ENCODE results near the gene GNAS-AS1.
"Not testable (repeated sequence)": the region's sequence is repeated elsewhere in the genome, so short reads cannot be mapped to it uniquely, and the experiment has no call there.

Gene GNAS-AS1

GRCh38 chr20:58835231-58835630 lies 15.5 kb downstream of the GNAS-AS1 start:
- no peak for DNase-seq (ENCODE audit: low spot score)

GRCh38 chr20:58833921-58834320 lies 16.8 kb downstream of the GNAS-AS1 start:
- DNase-seq (ENCODE audit: low spot score): no peak

- no peak for DNase-seq (ENCODE audit: low spot score)
Observed at GRCh38 chr20:58832457-58832856, 18.2 kb downstream of the GNAS-AS1 start.

- peak; percentile 54 for DNase-seq (ENCODE audit: low spot score)
Observed at GRCh38 chr20:58829531-58829941, 21.2 kb downstream of the GNAS-AS1 start.

DNA sequence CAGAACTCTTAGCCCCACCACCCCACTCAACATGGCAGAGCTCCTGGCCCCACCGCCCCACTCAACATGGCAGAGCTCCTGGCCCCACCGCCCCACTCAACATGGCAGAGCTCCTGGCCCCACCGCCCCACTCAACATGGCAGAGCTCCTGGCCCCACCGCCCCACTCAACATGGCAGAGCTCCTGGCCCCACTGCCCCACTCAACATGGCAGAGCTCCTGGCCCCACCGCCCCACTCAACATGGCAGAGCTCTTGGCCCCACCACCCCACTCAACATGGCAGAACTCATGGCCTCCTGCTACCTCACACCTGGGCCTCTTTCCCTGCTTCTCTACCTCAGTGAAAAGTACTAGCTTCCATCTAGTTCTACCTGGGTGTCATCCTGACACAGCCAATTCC lies 21.9 kb downstream of the GNAS-AS1 start:
- DNase-seq (ENCODE audit: low spot score): not testable (repeated sequence)

GRCh38 chr20:58828136-58828535 lies 22.6 kb downstream of the GNAS-AS1 start:
- DNase-seq (ENCODE audit: low spot score): no peak

- no peak for DNase-seq (ENCODE audit: low spot score)
Observed at GRCh38 chr20:58826271-58826670, 24.4 kb downstream of the GNAS-AS1 start.

- DNase-seq (ENCODE audit: low spot score): no peak
Observed at GRCh38 chr20:58825450-58825849, 25.3 kb downstream of the GNAS-AS1 start.

DNA sequence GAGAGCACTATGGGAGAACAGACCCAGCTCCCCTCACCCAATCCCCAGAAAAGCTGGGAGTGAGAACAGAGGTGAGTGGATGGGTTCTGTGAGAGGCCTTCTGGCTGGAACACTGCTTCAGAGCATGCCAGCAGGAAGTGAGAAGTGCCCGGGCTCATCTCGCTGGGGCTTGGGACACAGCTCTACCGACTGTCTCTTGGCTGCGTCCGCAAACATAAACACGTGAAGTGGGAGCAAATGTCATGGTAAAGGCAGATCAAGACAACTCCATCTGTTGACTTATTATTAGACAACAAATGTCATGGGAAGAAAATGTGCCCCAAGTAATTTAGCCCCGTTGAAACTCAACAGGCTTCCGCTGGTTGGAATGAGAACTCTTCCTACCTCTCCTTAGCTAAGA lies 25.9 kb downstream of the GNAS-AS1 start:
- DNase-seq (ENCODE audit: low spot score): no peak

GRCh38 chr20:58822748-58823730 lies 27.7 kb downstream of the GNAS-AS1 start:
- no peak for DNase-seq (ENCODE audit: low spot score)

DNA sequence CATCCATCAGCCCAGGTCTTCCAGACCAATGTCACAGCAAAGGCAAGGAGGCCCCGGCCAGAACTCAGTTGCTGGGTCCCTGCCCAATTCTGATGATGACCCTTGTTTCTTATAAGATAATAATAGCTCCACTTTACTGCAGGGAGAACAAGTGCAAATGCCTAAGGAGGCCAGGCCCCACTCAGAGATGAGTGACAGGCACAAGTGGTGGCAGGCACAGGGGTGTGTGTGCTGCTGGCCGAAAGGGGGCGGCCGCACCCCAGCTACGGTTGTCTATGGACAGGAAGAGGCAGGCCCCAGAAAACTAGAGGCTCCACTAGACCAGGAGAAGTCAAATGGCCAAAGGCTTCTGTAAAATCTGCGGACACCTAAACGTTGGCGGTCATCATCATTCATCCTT lies 28.6 kb downstream of the GNAS-AS1 start:
- DNase-seq (ENCODE audit: low spot score): no peak

- DNase-seq (ENCODE audit: low spot score): not testable (repeated sequence)
Observed at GRCh38 chr20:58820515-58820914, 30.2 kb downstream of the GNAS-AS1 start.

DNA sequence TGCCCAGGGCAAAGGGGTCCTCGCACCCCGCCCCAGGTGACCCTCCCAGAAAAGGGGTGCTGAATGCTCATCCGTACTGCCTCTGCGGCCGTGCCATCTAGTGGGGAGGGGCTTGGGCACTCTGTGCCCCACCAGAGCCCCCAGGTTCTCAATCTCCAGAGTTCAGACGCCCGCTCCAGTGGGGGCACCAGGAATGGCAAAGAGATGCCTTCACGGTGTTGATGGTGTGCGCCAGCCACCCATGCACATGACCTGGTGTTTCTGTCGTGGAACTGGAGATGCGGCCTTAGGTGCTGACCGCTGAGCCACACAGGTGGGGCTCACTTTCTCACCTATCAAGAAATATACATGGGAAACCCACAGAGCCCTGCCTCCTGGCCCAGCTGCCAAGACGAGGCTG lies 30.8 kb downstream of the GNAS-AS1 start:
- no peak for DNase-seq (ENCODE audit: low spot score)

DNA sequence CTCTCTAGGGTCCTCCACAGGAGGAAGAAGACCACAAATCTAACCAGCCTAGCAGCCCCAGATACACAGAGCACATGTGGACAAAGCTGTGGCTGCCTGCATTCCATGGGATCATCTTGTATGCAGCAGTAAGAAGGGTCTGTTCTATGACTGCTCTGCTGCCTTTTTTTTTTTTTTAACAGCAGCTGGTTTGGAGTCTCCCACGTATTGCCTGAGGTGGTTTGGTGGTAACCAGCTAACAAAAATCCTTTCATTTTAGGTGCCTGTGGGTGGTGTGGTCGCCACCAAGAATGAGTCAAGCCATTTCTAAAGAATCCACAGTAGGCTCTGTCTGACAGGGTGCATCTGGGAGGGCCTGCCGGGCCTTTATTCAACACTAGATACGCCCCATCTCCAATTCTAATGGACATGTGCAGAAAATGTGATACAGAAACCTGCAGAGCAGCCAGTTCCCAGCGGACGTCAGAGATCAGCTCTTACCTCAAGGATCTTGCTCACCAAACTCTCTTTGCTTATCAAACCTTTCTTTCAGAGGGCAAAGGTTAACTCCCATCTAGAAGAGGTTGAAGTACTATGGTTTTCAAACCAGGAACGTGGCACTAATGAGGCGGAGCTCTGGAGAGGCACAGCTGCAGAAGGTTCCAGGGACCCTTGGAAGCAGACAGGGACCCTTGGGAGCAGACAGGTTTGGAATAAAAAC lies 32.0 kb downstream of the GNAS-AS1 start:
- no peak for DNase-seq (ENCODE audit: low spot score)

GRCh38 chr20:58817748-58818147 lies 33.0 kb downstream of the GNAS-AS1 start:
- DNase-seq (ENCODE audit: low spot score): no peak

DNA sequence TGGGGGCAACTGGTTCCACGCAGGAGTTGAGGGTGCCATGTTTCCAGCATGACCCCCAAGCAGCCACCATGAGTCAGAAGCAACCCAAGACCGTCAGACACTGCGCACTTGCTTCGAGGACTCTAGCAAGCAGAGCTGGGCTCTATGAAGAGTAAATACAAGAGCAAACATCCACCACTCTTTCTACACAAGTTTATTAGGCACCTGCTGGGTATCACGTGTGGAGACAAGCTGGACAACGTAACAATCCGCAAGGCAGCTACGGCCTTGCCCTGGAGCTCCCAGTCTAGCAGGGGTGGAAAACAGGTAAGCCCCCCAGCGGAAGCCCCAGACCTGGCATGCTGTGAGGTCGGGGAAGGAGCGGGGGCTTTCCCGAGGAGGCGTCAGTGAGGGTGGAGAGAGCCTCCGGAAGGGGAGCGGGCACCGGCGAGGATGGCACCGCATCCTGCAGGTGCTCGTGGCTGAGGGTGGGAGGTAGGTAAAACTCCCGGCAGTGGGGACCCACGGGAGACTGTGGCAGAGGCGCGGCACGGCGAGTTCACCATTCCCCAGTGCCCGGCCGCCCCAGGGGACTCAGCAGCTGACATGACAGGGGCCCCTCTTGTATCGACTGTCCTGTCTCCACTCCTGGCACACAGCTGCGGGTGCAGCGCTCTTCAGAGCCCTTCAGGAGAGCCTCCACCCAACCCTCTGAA lies 33.6 kb downstream of the GNAS-AS1 start:
- DNase-seq (ENCODE audit: low spot score): no peak

DNA sequence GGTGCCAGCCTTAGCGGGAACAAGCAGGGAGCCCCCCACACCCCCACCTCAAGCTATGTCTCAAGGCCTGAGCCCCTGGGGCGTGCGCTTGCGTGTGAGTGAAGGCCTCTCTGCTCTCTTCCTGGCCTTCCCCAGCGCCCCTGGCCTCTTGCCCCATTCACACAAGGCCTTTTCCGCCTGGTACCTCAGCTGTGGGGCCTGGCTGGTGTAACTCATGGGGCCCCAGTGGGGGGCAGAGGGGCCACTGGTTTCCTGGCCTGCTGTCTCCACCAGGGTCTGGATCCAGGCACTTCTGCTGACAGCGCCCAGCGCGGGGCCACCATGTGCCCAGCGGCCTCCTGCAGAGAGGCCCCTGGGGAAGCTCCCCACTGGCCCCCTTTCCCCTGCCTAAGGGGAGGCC lies 34.7 kb downstream of the GNAS-AS1 start:
- DNase-seq (ENCODE audit: low spot score): no peak

- DNase-seq (ENCODE audit: low spot score): no peak
Observed at GRCh38 chr20:58815448-58815847, 35.3 kb downstream of the GNAS-AS1 start.

DNA sequence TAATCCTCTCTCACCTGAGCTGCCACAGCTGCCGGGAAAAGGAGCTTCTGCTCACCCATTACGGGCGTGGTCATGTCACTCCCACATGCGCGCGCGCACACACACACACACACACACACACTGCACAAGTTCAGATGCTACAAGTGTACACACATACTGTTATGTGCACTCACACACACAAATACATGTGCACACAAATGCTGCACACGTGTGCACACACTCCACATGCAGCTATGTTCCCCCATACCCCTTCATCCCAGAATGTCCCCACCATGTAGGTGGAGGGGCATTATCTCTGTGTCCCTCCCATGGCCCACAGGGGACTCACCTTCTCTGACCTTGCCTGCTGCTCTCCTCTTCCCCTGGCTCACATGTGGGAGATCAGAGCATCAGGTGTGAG lies 37.3 kb downstream of the GNAS-AS1 start:
- no peak for DNase-seq (ENCODE audit: low spot score)

DNA sequence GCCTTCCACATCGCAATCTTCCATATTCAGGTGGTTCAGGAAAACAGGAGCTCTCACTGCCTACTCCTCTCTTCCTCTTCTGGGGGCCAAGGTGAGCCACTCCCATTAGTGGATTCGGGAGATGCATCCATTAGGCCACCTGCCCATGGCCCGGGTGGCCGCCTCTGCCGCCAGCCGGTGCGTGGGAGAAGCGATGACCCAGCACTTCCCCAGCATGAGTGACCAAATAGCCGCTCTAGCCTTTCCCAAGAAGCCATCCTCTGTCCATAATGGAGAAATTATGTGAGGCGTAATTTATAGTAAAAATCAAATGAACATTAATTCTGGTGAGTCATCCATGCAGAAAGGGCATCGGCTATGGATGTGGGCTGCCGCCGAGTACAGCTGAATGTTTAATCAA lies 39.4 kb downstream of the GNAS-AS1 start:
- no peak for DNase-seq (ENCODE audit: low spot score)

GRCh38 chr20:58810879-58811250 lies 39.8 kb downstream of the GNAS-AS1 start:
- DNase-seq (ENCODE audit: low spot score): no peak

- no peak for DNase-seq (ENCODE audit: low spot score)
Observed at GRCh38 chr20:58810116-58810878, 40.4 kb downstream of the GNAS-AS1 start.
